Activated naive CD4-positive, alpha-beta T cell treated with anti-CD3 and anti-CD28 coated beads for 36 hours (primary cell): Measurements from ENCODE around the gene CAPZB. TPM values are rescaled to one million over a fixed set of nuclear protein-coding genes. Genes with fewer than 3 reads are reported as not detected.

Experiments
- CTCF ChIA-PET: fragments of 350-600 bp; sonication (Branson Sonifier 250); formaldehyde crosslinking; loops from one replicate; lab custom pipeline; 2021; ENCODE audit warnings: antibody characterized with exemption; lab: Charles Lee
- DNase-seq: peaks from one replicate; pipeline ENCODE4 v3.0.0-alpha.2; 2020
- H3K27ac Mint-ChIP-seq: one replicate; pipeline ENCODE4 v1.8.0; 2021; ENCODE audit warnings: mild to moderate bottlenecking, mixed read lengths
- H3K27me3 Mint-ChIP-seq: one replicate; pipeline ENCODE4 v1.8.0; 2021; ENCODE audit warnings: low read depth, mixed read lengths
- H3K36me3 Mint-ChIP-seq: one replicate; pipeline ENCODE4 v1.8.0; 2021; ENCODE audit warnings: low read depth, mixed read lengths
- H3K4me1 Mint-ChIP-seq: one replicate; pipeline ENCODE4 v1.8.0; 2021; ENCODE audit warnings: low read depth, mixed read lengths
- H3K4me3 Mint-ChIP-seq: one replicate; pipeline ENCODE4 v1.8.0; 2021; ENCODE audit warnings: mild to moderate bottlenecking, moderate library complexity, mixed read lengths
- H3K9me3 Mint-ChIP-seq: one replicate; pipeline ENCODE4 v1.8.0; 2021; ENCODE audit warnings: mixed read lengths
- intact Hi-C: fragments of 100-400 bp; cut with micrococcal nuclease; formaldehyde crosslinking; loops from one replicate; pipeline ENCODE4 v1.15.1; 2023
- total RNA-seq, 2 experiments: library from RNA; stranded (reverse); gene quantifications; one replicate each; pipeline ENCODE4 v1.2.3, GENCODE V29; 2021

The CAPZB gene
- total RNA-seq, 2 experiments from 2014 or later = 362 to 381 TPM

DNA sequence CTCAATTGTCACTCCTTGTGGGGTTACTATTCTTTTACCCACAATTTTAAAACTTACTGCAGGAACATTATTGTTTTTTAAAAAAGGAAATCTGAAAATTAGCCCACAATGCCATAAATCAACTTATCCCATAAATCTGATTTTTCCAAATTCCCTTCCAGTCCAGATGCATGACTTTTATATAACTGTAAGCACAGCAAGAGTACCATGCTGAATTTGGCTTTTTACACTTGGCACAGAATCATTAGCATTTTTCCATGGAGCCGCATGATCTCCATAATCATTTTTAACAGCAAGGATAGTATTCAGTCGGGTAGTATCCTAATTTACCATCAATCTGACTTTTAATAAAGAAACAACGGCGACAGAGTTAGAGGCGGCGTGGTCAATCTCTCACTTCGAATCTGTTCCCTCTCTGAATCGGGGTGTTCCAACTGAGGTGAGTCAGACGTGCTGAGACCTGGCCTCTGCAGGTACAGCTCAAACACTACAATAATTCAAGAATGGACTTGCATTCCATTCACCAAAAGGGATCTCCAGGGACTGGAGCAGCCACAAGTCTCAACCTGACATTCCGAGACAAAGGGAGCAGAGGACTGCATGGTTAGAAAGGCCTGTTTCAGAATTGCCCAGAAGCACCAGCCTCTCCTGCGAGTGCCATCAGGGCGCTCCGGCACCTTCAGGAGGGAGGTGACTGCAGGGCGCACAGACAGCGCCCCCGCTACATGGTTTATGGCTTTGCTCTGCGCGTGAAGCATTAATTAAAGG lies 124.3 kb downstream of the CAPZB start:
- no peak overlapping the region for H3K4me3 Mint-ChIP-seq
- peaks cover 44% of the 10 kb centered on the region for H3K4me1 Mint-ChIP-seq
- peaks cover 2% of the 10 kb centered on the region for H3K36me3 Mint-ChIP-seq
- intact Hi-C loops = no loop called here
- no peak overlapping the region for H3K27ac Mint-ChIP-seq
- no peak for DNase-seq
- no peaks in the 10 kb centered on the region for H3K9me3 Mint-ChIP-seq
- H3K27me3 Mint-ChIP-seq = no peaks in the 10 kb centered on the region
- CTCF ChIA-PET = no interaction called here

DNA sequence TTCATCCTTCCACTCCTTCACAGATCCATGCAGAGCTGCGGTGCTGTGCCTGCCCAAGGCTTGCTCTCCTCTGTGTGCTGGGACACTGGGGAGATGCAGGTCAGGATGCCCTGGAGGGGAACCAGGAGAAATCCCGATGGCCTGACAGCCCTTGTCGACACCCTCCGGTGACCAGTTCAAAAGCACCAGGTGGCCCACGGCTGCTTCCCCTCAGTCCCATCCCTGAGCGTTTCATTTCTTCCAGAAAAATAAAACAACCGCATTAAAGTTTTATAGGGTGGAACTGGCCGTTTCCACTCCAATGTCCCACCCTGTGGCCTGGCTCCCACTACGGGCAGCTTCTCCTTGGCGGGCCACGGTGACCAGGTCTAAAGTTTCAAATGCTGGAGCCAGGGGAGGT lies 124.9 kb downstream of the CAPZB start:
- H3K4me3 Mint-ChIP-seq = no peak overlapping the region
- H3K9me3 Mint-ChIP-seq = no peaks in the 10 kb centered on the region
- H3K27me3 Mint-ChIP-seq = no peaks in the 10 kb centered on the region
- peak overlapping the region; percentile 41 for H3K27ac Mint-ChIP-seq
- DNase-seq = no peak
- peaks cover 6% of the 10 kb centered on the region for H3K36me3 Mint-ChIP-seq
- H3K4me1 Mint-ChIP-seq = peaks cover 44% of the 10 kb centered on the region
- intact Hi-C loops = no loop called here
- CTCF ChIA-PET = no interaction called here

DNA sequence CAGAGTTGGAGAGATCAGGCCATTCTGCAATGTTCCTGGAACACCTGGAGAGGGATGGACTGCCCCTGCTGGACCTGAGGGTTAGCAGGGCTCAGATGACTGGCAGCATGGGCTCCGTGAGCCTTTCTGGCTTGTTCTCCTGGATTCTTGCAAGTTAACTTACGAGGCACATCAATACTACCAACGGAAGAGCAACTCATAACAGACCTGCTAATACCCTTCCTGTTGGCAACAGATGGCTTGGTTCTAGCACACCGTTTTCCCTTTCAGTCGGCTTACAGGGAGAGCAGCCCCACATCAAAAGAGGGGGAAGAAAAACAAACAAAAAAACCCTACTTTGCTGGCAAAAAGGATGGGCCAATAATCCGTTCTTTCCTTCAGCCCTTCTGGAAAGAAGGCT lies 125.3 kb downstream of the CAPZB start:
- CTCF ChIA-PET = interaction anchor here (0.6 kb wide), 1 partner anchor 155 kb away, joined by 3 read pairs; no protein-coding TSS in a partner anchor
- no peak overlapping the region for H3K4me3 Mint-ChIP-seq
- H3K4me1 Mint-ChIP-seq = peaks cover 41% of the 10 kb centered on the region
- intact Hi-C loops = no loop called here
- DNase-seq = peak; percentile 49
- H3K27me3 Mint-ChIP-seq = no peaks in the 10 kb centered on the region
- H3K36me3 Mint-ChIP-seq = peaks cover 7% of the 10 kb centered on the region
- H3K9me3 Mint-ChIP-seq = no peaks in the 10 kb centered on the region
- peak overlapping the region; percentile 61 for H3K27ac Mint-ChIP-seq

DNA sequence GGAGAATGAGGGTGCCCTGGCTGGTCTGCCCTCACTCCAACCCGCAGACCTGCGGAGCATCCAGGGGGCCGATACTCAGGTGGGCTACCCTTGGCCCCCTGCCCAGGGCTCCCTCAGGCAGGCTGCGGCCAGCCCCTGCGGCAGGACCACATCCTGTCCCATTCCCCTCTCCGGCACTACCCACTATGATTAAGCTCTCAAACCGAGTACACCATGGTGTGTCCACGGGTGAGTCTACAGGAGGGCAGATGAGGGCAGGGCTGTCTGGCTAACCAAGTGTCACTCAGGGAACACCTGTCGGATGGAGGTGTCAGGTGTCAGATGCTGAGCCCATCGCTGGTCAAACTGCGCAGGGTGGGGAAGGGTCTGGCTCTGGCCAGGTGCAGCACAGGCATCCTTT lies 126.0 kb downstream of the CAPZB start:
- H3K9me3 Mint-ChIP-seq = no peaks in the 10 kb centered on the region
- intact Hi-C loops = no loop called here
- no peak overlapping the region for H3K4me3 Mint-ChIP-seq
- peaks cover 40% of the 10 kb centered on the region for H3K4me1 Mint-ChIP-seq
- H3K36me3 Mint-ChIP-seq = peaks cover 7% of the 10 kb centered on the region
- H3K27me3 Mint-ChIP-seq = no peaks in the 10 kb centered on the region
- no peak for DNase-seq
- CTCF ChIA-PET = interaction anchor here (0.6 kb wide), 1 partner anchor 156 kb away, joined by 3 read pairs; no protein-coding TSS in a partner anchor
- peak overlapping the region; percentile 61 for H3K27ac Mint-ChIP-seq

DNA sequence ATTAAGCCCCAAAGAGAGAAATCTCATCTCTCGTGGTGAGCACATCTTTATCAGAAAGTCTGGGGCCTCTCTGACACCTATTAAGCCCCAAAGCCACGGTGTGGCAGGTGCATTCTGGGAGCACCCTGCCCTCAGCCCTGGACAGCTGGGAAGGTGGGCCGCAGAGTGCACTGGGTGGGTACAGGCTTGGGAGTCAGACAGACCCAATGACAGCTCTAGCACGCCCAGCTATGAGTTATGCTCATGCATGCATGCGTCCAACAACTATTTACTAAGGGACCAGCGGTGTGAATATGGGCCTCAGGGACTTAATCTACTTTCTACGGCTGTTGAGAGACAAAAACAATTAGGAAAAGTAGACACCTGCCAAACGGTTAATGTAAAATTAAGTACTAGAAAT lies 126.6 kb downstream of the CAPZB start:
- H3K9me3 Mint-ChIP-seq = no peaks in the 10 kb centered on the region
- intact Hi-C loops = no loop called here
- no peak for DNase-seq
- CTCF ChIA-PET = no interaction called here
- no peak overlapping the region for H3K27ac Mint-ChIP-seq
- no peak overlapping the region for H3K4me3 Mint-ChIP-seq
- H3K4me1 Mint-ChIP-seq = peaks cover 40% of the 10 kb centered on the region
- H3K27me3 Mint-ChIP-seq = no peaks in the 10 kb centered on the region
- H3K36me3 Mint-ChIP-seq = peaks cover 7% of the 10 kb centered on the region

DNA sequence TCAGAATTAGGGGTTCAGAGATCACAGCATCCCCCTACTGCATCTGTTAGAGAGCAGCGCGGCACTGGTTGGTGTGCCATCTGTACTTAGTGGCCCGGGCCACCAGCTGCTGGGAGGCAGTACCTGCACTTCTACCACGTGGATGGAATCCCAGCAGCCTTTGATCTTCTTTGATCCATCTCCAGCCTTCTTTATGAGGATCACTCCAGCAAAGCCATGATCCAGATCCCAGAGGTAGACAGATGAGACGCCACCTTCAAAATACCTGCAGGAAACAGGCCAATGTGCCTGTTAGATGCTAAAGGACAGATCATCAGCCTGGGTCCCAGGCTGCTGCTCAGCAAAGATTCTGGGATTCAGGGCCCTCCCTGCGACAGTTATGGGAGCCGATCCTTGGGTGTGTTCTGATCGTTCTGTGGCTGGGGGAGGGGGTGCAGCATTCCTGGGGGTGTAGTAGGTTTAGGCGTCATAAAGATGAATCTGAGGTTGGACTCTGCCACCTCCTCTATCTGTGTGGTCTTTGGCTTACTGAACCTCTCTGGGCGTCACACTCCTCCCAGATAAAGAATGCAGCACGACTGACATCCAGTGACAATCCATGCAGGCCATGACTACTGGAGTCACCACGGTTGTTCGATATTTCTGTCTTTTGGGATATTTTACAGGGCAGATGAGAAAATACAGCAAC lies 127.9 kb downstream of the CAPZB start:
- intact Hi-C loops = no loop called here
- H3K27ac Mint-ChIP-seq = no peak overlapping the region
- H3K36me3 Mint-ChIP-seq = peaks cover 10% of the 10 kb centered on the region
- H3K27me3 Mint-ChIP-seq = no peaks in the 10 kb centered on the region
- no peaks in the 10 kb centered on the region for H3K9me3 Mint-ChIP-seq
- H3K4me1 Mint-ChIP-seq = peaks cover 30% of the 10 kb centered on the region
- no peak overlapping the region for H3K4me3 Mint-ChIP-seq
- CTCF ChIA-PET = no interaction called here
- DNase-seq = no peak

DNA sequence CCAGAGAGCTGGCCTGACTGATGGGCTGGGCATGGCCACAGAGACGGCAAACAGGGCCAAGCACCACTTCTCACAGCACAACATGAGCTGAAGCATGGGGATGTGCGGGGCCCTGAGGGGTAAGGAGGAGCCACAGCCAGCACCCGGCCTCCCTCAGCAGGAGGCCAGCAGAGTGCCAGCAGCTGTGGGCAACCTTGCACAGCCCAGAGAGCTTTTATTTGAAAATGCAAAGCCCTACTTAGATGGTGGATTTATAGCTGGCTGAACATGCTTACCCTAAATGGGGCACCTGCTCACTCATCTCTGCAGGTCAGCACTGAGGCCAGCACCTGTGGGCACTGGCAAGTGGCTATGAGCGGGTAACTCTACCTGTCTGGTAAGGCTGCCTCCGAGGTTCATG lies 129.1 kb downstream of the CAPZB start:
- Mint-ChIP-seq H3K9me3 (no peaks in the 10 kb centered on the region), H3K27me3 (no peaks in the 10 kb centered on the region), H3K36me3 (peaks cover 12% of the 10 kb centered on the region), H3K27ac (peak overlapping the region; percentile 18), H3K4me3 (no peak overlapping the region), H3K4me1 (peaks cover 21% of the 10 kb centered on the region)
- CTCF ChIA-PET = no interaction called here
- no peak for DNase-seq
- intact Hi-C loops = no loop called here

DNA sequence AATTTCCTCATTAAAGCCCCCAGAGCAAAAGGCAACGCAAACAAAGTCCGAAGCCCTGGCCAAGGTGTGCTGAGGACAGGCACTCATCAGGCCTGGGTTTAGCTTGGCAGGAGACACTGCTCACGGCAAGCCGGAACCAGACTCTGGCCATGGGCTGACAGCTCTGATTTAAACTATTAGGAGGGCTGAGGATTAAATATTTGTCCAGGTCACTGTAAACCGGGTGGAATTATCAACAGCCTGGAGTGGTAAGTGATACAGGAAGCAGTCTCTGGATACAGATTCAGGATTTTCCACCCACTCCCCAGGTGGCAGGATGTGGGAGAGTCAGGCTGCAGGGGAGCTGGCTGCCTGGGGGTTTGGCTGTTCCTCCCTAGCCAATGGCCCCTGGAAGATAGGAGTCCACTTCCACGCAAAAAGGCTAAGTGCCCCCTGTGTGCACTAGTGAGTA lies 130.8 kb downstream of the CAPZB start:
- peaks cover 16% of the 10 kb centered on the region for H3K36me3 Mint-ChIP-seq
- no peak overlapping the region for H3K4me3 Mint-ChIP-seq
- H3K9me3 Mint-ChIP-seq = no peaks in the 10 kb centered on the region
- CTCF ChIA-PET = interaction anchor here (0.8 kb wide), 1 partner anchor 307 kb away, joined by 3 read pairs; no protein-coding TSS in a partner anchor
- peaks cover 4% of the 10 kb centered on the region for H3K4me1 Mint-ChIP-seq
- H3K27ac Mint-ChIP-seq = no peak overlapping the region
- DNase-seq = no peak
- H3K27me3 Mint-ChIP-seq = no peaks in the 10 kb centered on the region
- intact Hi-C loops = no loop called here

DNA sequence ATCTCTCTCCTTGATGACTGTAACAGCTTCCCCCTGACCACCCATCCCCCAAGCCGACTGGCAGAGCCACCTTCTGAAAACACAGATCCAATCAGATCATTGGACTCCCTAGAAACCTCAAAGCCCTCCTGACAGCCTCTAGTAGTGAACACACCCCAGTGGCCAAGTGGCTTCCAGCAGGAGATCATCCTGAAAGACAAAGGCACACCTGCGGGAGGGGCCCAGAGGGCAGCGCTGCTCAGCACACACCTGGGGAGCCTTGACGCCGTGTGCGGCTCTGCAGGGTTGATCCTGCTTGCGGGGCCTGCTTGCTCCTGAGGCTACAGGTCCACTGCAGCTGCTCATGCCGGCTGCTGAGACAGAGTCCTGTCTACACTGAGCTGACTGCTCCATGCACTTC lies 131.7 kb downstream of the CAPZB start:
- Mint-ChIP-seq H3K27ac (peak overlapping the region; percentile 46), H3K9me3 (no peaks in the 10 kb centered on the region), H3K36me3 (peaks cover 16% of the 10 kb centered on the region), H3K4me3 (no peak overlapping the region), H3K27me3 (no peaks in the 10 kb centered on the region), H3K4me1 (no peaks in the 10 kb centered on the region)
- intact Hi-C loops = no loop called here
- CTCF ChIA-PET = interaction anchor here (0.6 kb wide), 1 partner anchor 313 kb away, joined by 4 read pairs; no protein-coding TSS in a partner anchor
- DNase-seq = no peak

DNA sequence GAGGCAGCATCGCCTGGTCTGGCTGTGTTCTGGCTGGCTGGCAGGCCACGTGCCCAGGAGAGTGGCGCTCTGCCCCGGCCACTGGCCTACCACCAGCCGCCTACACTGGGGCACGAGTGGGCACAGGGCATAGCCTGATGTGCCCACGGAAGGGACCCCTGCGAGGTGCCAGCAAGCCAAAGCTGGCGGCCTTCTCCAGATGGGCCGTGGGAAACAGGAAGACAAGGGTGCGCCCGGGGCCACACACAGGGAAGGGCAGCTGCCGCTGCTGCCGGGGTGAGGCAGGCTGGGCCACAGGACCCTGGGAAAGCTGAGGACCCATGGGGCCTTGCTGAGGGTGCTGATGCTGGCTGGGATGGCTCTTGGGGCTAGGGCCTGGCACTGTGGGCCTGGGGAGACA lies 132.5 kb downstream of the CAPZB start:
- CTCF ChIA-PET = interaction anchor here (0.6 kb wide), 1 partner anchor 142 kb away, joined by 5 read pairs; no protein-coding TSS in a partner anchor
- H3K9me3 Mint-ChIP-seq = no peaks in the 10 kb centered on the region
- H3K27me3 Mint-ChIP-seq = no peaks in the 10 kb centered on the region
- H3K4me3 Mint-ChIP-seq = no peak overlapping the region
- H3K4me1 Mint-ChIP-seq = no peaks in the 10 kb centered on the region
- no peak overlapping the region for H3K27ac Mint-ChIP-seq
- DNase-seq = no peak
- intact Hi-C loops = no loop called here
- H3K36me3 Mint-ChIP-seq = peaks cover 16% of the 10 kb centered on the region

DNA sequence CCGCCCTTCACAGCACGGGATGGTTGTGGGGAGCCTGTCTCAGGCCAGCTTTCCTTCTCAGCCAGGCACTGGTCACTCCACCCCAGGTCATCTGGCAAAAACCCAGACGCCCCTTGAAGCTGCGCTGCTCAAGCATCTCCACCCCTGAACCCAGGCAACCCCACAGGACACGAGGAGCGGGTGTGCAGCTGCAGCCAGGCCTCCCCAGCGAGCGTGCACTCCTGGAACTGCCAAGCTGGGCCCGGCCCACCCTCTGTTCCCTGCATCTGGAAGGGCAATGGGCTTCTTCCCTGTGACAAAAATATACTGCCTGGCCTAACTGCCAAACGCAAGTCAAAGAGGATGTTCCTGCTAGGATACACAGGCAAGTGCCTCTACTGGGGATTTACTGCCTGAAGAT lies 133.5 kb downstream of the CAPZB start:
- no peak overlapping the region for H3K27ac Mint-ChIP-seq
- CTCF ChIA-PET = interaction anchor here (1.1 kb wide), 1 partner anchor 302 kb away, joined by 3 read pairs; no protein-coding TSS in a partner anchor
- no peaks in the 10 kb centered on the region for H3K27me3 Mint-ChIP-seq
- no peak overlapping the region for H3K4me3 Mint-ChIP-seq
- H3K4me1 Mint-ChIP-seq = no peaks in the 10 kb centered on the region
- H3K9me3 Mint-ChIP-seq = no peaks in the 10 kb centered on the region
- intact Hi-C loops = no loop called here
- H3K36me3 Mint-ChIP-seq = peaks cover 14% of the 10 kb centered on the region
- DNase-seq = no peak

DNA sequence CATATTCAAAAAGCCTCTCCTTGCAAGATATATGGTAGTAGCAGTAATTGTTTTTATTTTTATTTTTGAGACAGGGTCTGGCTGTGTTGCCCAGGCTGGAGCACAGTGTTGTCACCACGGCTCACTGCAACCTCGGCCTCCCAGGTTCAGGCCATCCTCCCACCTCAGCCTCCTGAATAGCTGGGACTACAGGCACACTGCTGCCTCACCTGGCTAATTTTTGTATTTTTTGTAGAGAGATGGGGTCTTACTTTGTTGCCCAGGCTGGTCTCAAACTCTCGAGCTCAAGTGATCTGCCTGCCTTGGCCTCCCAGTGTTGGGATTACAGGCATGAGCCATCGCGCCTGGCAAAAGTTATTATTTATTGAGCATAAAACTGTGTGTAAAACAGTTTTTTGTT lies 134.8 kb downstream of the CAPZB start:
- Mint-ChIP-seq H3K36me3 (peaks cover 11% of the 10 kb centered on the region), H3K4me1 (no peaks in the 10 kb centered on the region), H3K9me3 (no peaks in the 10 kb centered on the region), H3K27me3 (no peaks in the 10 kb centered on the region), H3K27ac (peak overlapping the region; percentile 31), H3K4me3 (no peak overlapping the region)
- intact Hi-C loops = no loop called here
- CTCF ChIA-PET = interaction anchor here (0.6 to 0.9 kb wide), 2 partner anchors 165 to 354 kb away, joined by 3 read pairs; no protein-coding TSS in a partner anchor
- no peak for DNase-seq
